HG03060 (cell line): Measurements from ENCODE around the gene CSRP3.

Experiments
- ATAC-seq: cut with Tn5 transposase; IDR thresholded peaks from one replicate; pipeline ENCODE4 v1.9.1; 2021; ENCODE audit warnings: low read depth, moderate number of reproducible peaks; ENCODE audit not compliant: unreplicated experiment

The CSRP3 gene

DNA sequence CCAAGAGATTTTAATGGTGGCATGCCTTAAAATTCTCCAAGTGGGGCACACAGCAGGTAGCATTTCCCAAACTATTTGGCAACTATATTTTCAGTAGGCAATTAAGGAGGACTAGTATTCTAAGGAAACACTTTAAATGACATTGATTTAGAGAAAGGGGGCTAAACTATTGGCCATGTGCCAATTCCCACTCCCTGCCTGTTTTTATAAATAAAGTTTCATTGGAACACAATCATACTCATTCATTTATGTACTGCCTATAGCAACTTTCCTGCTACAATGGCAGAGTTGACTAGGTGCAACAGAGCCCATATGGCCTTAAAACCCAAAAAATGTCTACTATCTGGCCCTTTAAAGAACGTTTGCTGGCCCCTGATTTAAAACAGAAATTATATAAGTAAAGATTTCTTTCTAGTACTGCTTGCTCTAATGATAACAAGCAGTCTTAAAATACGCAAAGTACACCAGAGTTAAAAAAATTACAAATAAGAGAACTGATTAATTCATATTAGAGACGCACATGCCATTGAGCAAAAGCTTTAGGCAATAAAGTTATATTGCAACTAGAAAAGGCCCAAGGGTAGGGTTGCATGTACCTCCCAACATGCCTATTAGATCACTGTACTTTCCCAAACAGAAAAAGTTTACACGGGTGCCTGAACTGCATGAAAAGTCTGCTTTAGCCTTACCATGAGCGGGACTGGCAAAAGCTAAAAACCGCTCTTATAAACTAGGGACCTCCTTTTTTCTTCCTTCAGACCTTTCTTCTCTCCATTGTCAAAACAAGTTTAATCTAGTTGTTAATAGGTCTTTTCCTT lies 24.8 kb upstream of the CSRP3 start:
- ATAC-seq = no peak

DNA sequence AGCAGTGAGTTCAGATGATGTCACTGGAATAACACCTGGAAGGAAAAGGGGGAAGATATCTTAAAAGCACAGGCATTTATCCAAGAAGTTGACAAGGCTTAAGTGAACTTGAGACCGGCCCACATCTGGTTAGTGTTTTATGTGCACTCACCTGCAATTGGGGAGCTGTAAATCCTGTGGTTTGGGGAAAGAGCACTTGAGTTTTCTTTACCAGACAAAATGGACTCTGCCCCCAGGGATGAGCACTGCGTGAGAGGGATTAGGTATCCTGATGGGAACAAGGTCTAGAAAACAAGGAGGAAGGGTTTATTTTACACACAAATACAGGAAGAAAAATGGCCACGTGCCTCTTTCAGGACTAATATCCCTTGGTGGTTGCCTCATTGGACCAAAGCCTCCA lies 23.8 kb upstream of the CSRP3 start:
- ATAC-seq = no peak

DNA sequence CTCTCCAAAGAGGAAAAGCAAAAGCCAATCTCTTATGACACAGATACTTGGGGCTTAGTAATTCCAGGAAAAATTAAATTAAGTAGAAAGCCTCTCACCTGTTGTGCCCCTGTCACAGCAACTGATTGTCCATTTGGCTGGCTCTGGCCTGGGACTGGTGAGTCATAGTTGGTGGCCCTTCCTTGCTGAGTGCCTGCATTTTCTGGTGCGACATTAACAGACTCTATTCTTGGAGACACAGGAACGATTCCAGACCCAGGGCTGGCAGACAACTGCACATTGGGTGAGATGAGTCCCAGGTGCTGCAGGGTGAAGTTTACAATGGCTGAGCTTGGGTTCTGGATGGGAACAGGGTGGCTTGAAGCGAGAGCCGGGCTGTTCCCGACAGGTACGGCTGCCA lies 23.3 kb upstream of the CSRP3 start:
- no peak for ATAC-seq

DNA sequence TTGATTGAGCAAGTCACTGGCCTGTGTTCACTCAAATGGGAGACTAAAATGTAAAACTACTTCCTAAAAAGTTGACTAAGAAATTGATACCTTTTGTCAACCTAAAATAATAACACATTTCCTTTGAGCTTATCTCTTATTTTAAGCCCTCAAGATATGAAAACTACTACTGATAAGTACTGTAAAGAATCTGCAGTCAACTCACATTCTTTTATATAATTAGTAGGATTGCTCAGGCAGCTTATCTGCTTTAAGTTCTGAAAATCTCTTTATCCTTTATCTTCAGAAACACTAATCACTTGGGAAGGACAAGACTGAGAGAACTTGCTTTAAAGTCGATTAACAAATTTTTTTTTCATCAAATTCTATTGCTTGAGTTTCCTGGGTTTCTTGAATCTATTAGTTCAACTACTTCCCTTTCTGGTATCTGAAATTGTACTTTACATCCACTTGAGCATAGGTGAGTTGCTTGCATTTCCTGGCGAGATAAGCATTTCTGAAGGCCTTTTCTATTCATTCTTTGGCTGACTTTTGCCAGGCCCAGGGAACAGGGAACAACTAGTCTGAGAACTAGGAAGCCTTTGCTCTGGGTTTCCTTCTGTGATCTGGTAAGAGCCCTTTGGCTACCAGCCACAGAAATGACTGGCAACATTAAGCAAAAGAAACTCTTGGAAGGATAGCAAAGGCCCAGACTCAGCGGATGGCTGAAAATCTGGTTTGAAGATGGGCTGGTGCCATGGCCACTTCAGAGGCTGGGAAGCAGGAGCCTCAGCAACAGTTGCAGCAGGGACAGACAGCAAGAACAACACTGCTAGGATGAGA lies 19.3 kb upstream of the CSRP3 start:
- ATAC-seq = no peak

DNA sequence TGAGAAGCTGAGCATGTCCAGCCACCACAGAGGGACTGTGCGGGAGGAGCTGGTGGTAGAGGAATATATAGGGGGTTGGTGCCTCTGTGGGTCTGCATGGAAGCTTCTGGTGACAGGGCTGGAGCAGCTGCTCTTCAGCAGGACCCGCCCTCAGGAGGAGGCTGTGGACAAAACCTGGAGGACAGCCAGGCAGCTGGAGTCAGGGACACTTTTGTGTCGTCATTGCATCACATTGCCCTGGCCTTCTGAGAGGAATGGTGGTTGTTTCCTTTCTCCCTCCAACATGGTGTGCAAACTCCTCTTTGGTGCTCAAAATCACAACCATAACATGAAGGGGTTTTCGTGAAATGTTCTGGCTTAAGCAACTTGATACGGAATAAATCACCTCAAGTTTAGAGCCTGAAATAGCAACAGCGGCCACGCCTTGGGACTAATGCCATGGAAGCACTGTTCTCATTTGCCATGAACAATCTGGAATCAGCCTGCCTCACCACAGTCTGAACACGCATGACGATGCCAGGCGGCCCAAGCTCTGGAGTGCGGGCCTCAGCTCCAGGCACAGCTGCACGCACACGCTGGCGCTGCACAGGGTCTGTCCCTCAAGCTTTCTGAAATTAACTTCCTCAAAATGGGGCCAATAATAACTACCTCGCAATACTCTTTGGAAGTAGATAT lies 17.1 kb upstream of the CSRP3 start:
- ATAC-seq = no peak

DNA sequence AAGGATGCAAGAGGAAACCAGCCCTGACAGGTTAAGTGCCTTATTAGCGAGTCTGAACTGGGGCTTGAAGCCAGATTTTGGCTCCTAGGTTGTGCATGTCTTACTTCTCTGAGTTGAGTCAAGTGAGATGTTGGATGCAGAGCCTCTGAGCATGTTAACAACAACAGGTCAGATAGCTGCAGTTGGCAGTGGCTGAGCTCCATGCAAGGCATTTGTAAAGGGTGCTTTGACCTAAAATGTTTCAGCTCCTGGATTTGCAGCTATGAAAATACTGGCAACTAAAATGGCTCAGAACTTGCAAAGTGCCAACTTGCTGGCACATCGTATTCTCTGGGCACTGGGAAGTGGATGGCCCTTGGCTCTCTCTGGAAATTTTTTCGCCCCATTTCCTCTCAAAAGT lies 16.4 kb upstream of the CSRP3 start:
- ATAC-seq = no peak

DNA sequence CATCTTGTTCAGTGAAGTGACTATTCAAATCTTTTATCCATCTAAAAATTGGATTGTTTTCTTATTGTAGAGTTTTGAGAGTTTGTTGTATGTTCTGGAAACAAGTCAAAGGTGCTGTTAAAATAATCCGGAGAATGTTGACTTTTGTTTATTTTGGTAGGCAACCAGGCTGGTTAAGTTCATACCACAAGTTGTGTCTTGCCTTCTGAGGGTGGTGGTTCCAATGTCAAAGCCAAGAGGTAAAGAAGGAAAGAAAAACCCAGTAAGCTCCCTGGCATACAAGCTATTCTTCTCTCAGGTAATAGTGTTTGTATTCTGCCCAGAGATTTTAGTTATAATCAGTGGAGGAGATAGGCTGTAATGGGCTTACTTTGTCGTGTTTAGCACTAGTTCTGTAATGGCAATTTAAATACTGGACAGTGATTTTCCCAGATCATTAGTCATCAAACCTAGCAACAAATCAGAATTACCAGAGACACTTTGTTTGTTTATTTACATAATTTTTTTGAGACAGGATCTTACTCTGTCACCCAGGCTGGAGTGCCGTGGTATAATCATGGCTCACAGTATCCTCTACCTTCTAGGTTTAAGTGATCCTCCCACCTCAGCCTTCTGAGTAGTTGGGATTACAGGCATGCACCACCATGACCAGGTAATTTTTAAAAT lies 15.1 kb upstream of the CSRP3 start:
- ATAC-seq = no peak

DNA sequence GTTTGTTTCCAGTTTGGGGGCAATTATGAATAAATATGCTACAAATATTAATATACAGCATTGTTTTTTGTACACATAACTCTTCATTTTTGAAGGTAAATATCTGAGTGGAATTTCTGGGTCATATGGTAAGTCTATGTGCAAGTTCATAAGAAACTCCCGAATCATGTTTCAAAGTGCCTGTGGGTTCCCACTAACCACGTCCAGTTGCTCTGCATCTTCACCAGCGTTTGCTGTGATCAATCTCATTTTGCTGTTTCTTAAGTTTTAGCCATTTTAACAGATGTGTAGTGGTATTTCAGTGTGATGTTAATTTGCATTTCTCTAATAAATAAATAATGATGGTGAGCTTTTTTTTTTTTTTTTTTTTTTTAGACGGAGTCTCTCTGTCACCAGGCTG lies 14.2 kb upstream of the CSRP3 start:
- ATAC-seq = no peak

DNA sequence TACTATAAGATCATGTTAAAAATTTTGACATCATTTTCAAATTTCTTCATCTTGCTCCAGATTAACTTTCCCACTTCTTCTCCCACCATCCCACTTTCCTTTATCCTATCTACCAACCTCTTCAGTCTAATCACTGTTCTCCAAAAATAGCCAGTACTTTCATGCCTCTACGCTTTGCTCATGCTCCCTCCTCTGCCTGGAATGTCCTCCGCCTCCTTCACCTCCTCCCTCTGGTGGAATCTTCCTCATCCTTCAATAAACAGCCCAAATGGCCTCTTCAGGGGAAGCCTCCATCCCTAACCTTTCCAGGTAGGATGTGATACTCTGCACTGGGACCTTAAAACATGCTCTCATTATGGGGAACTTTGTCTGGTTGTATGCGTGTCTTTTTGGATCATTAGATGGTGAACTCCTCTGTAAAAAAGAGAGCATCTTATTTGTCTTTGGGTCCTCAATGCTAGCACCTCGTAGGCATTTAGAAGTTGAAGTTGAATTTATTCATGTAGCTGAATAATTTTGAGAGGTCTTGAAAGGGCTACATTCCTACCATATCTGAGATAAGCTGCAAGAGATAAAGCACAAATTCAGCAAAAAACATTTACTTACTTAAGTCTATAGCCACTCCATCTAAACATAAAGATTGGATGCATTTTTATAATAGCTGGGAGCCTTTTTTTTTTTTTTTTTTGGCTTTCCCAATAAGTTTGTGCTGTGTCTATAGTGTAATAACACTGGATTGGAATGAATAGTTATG lies 8.0 kb upstream of the CSRP3 start:
- ATAC-seq = no peak

DNA sequence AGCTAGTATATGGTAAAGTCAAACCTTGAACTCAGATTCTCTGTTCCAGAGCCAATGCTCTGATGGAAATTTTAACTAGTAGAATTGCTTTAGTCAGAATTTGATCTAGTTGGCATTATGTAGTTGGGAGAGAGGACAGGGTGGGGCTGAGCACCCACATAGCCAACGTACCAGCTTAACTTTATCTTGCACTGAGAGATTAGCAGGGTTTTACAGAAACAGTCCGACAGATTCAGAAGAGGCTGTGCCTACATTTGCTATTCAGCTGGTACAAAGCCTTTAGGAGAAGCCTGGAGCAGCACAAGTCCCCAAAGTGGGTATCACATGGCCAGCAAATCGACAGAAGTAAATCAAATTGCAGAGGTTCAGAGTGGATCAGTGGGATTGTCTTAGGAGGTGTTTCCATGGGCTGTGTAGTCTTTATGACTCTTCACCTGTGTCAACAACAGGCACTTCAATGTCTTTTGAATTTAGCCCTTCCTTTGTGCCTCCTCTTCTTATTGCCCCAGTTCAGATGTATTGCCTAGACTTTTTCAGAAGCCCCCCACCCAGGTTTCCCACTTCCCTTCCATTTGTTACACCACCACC lies 7.3 kb upstream of the CSRP3 start:
- ATAC-seq = no peak

DNA sequence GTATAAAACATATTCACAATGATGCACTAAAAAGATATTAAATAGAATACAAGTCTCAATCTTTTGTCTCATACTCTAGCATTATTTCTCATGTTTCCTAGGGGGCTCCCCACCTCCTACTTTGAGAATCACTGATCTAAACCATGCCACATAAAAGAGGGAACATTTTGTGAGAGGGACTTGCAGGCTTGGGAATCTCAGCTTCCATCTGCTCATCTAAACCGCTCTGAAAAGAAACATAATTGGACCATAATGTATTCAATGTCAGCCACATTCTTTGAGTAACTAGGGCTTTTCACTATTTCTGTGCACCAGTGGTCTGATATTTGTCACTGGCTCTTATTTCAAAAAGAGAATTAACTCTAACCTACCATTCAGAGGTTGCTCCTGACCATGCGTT lies 6.4 kb upstream of the CSRP3 start:
- ATAC-seq = no peak

DNA sequence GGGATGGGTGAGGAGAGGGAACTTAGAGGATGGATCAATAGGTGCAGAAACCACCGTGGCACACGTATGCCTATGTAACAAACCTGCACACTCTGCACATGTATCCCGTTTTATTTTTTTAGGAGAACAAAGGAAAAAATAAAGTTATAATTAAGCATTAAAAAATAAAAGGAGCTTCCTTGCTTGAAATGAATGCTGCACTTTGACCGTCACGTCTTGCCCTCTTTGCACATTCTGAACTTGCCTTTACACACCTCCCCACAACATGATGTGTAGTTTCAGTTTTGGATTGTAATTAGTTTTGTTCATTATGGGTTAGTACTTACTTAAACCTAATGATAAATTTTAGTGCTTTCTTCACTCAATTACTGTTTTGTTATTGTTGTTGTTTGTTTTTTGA lies 3.1 kb upstream of the CSRP3 start:
- no peak for ATAC-seq

DNA sequence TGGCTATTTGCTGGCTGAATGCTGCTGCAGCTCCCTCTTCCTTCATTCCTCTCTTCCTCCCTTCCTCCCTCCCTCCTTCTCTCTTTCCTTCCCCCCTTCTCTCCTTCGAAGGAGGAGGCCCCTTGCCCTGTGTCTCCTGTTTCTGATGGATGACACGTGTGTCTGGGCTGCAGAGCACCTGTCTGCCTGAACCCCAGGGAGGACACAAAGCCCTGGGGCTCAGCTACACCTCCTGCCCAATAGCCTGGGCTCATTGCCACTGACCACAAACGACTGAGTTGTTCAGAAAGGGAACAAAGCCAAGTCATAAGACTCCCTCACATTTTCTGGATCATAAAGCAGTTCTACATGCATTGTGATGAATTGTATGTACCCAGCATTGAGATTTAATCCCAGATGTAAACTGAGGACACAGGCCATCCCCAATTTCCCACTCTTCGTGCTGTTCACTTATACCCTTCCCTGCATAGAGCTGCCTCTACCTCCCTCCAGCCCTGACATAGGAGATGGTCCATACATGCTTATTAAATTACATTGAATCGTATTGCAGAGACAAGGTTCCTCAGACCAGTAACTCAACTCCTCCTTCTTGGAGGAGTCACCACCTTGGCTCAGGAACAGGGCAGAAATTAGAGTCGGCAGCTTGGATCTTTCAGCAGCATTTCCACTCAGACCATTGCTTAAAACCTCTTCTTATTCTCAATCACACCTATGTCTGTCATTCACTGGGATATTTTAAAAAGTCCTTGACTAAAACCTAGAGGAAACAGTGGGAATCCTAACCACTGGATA lies 1.2 kb downstream of the CSRP3 start:
- ATAC-seq = no peak

DNA sequence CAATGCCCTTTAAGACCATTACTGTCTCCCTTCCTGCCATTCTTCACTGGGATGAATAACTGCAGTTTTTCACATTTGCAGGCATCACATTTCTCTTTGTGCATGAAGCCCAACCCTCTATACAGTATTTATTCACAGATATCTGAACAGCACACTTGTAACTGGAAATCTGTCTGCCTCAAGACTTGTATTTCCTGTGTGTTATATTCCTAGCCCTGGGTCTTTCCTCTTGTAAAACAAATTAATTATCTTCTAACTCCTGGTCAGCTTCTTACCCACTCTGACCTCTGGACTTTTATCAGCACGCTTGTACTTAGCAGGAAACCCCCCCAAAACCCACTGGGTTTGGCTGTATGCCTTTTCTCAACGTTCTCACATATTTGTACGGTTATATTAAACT lies 2.0 kb downstream of the CSRP3 start:
- no peak for ATAC-seq

DNA sequence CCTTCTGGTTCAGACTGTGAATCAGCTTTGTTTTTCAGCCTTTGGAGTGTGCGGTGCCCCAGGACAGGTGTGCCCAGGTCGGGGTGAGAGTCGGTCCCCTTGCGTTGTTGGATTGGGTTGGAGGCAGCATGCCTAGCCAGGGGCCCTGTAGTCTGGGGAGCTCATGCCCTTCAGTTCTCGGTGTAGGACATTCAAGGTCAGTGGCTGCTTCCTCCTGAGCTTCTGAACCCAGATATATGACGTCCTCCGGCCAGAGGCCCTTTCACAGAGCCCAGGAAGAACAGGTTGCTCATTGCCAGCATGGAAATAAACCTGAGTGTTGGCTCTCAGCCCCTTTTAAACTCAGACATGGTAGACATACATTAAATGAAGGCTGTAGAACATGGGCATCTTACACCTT lies 2.7 kb downstream of the CSRP3 start:
- ATAC-seq = no peak

DNA sequence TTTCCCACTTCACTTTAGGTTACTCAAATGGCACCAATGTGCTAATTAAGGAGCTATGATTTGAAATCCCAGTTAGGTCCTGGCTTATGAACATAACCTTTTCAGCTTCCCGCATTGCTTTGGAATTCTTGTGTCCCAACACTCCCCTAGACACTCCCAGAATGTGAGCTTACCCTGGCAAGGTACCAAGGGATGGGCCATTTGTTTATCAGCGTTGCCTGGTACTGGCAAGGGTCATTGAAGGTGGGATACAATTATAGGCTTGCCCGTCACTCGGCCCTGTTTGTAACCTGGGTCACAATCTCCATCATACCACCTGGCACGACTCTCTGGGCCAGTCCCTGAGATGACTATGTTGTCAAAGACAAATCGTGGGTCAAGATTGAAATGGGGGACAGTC lies 5.4 kb downstream of the CSRP3 start:
- ATAC-seq = no peak

DNA sequence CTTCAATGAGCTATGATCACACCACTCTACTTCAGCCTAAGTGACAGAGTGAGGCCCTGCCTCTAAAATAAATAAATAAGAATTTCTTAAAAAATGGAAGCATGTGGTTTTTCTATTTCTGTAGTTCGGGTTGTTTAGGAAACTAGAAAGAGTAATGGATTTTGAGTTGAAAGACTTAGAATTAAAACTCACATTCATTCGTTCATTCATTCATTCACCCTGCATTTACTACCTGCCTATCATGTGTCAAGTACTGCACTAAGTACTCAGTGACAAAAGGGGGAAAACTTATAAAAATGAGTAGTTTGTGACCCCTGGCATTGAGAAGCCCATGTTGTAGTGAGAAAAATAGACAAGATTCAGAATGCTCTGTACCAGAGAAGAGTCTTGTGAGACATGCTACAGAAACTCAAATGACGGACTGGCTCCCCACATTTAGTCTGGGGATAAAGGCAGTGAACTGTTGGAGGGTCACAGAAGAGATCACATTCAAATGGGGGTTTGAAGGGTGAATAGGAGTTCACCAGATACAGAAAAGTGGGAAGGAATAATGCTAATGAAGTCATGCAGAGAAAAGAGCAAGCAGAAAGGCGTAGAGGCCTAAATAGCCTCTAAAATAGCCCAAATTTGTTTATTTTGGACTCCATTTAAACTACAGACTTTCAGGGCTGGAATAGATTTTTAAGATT lies 7.0 kb downstream of the CSRP3 start:
- ATAC-seq = no peak

DNA sequence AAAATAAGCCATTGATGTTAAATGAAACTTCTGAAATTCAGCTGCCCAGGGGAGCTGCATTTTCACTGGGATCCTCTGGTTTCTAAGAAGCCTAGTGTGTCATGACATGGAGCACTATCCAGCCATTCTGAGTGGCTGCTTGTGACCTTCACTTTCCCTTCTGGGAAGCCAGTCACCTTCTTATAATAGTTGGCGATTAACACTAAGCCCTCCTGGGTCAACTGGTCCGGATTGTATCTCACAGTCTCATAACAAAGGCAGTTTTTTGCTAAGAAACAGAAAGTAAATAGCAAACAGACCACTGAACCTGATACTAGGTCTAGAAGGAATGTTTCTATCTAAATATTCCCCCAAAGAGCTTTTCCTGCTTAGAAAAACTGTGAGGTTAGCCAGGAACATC lies 7.9 kb downstream of the CSRP3 start:
- ATAC-seq = no peak
